GM12878 (cell line): ENCODE measurements around the gene SNX21. TPM values are rescaled to one million over a fixed set of nuclear protein-coding genes. Genes with fewer than 3 reads are reported as not detected.

Experiments
- ATAC-seq: fragments of 200-7000 bp; cut with Tn5 transposase; 3 replicates; pipeline ENCODE4 v1.9.1; 2020; ENCODE audit warnings: mild to moderate bottlenecking, moderate library complexity
- BruUV-seq: library from RNA; stranded (reverse); fragments of 400-500 nt; replicated peaks from 2 replicates; lab custom pipeline; 2021; lab: Mats Ljungman, UMichigan
- CTCF ChIA-PET: fragments of 300-600 bp; sonication (Branson Sonifier 250); formaldehyde crosslinking; extraction: SDS; loops from one replicate; lab custom pipeline; 2021; ENCODE audit warnings: inconsistent platforms; lab: Yijun Ruan, JAX
- POLR2A ChIA-PET: fragments of 350-600 bp; formaldehyde crosslinking; extraction: SDS; loops from one replicate; lab custom pipeline; 2021; ENCODE audit warnings: inconsistent platforms; lab: Charles Lee
- RAD21 ChIA-PET: fragments of 300-600 bp; sonication (Branson Sonifier 250); formaldehyde crosslinking; loops from one replicate; lab custom pipeline; 2023; ENCODE audit warnings: antibody characterized with exemption; ENCODE audit not compliant: unreplicated experiment; lab: Charles Lee
- SMC1A ChIA-PET: fragments of 300-600 bp; sonication (Branson Sonifier 250); formaldehyde crosslinking; loops from one replicate; lab custom pipeline; 2023; ENCODE audit not compliant: unreplicated experiment, uncharacterized antibody; lab: Charles Lee
- DNase-seq: peaks from one replicate; pipeline ENCODE4 v3.0.0-alpha.2; 2011; ENCODE audit warnings: low read depth, low spot score
- FAIRE-seq: peaks from 3 replicates; lab custom pipeline; 2011; peaks lifted over from hg19 to GRCh38; lab: Jason Lieb, UNC
- H2AFZ ChIP-seq: 2 replicates; pipeline ENCODE4 v1.6.0; 2011; ENCODE audit warnings: low read depth, low read length, control low read depth; ENCODE audit not compliant: control insufficient read depth
- H3K27ac ChIP-seq: 2 replicates; pipeline ENCODE4 v1.5.1; 2011; ENCODE audit warnings: control low read depth; ENCODE audit not compliant: control insufficient read depth, insufficient read depth
- H3K27me3 ChIP-seq, 2 experiments: replicated peaks in 1 of 2; 2 replicates each; pipeline versions ENCODE4 v1.6.0 to v1.6.1; 2011; ENCODE audit warnings: low read length in 1 of 2; ENCODE audit not compliant: control insufficient read depth in 2 of 2, insufficient read depth in 2 of 2
- H3K36me3 ChIP-seq, 2 experiments: 2 replicates each; pipeline ENCODE4 v1.5.1; 2011; ENCODE audit warnings: low read length in 1 of 2; ENCODE audit not compliant: control insufficient read depth in 2 of 2, insufficient read depth in 2 of 2
- H3K4me1 ChIP-seq: 2 replicates; pipeline ENCODE4 v1.6.1; 2011; ENCODE audit warnings: mild to moderate bottlenecking, low read length, moderate library complexity, mixed read lengths; ENCODE audit not compliant: control insufficient read depth, insufficient read depth
- H3K4me2 ChIP-seq: 2 replicates; pipeline ENCODE4 v1.6.0; 2011; ENCODE audit warnings: control low read depth; ENCODE audit not compliant: control insufficient read depth, insufficient read depth
- H3K4me3 ChIP-seq: fragments of 200-600 bp; sonication (generic); 2 replicates; pipeline ENCODE4 v1.5.1; 2016
- H3K79me2 ChIP-seq: 2 replicates; pipeline ENCODE4 v1.6.0; 2011; ENCODE audit warnings: low read length; ENCODE audit not compliant: control insufficient read depth, insufficient read depth
- H3K9ac ChIP-seq: 2 replicates; pipeline ENCODE4 v1.8.0; 2011; ENCODE audit warnings: low read length, control low read depth, mixed read lengths; ENCODE audit not compliant: control insufficient read depth, insufficient read depth
- H3K9me3 ChIP-seq: replicated peaks from 3 replicates; pipeline ENCODE4 v1.5.1; 2011; ENCODE audit warnings: mild to moderate bottlenecking, low read length; ENCODE audit not compliant: control insufficient read depth, insufficient read depth
- H4K20me1 ChIP-seq: 2 replicates; pipeline ENCODE4 v1.6.0; 2011; ENCODE audit not compliant: control insufficient read depth, insufficient read depth
- FOXK2 ChIP-seq: fragments of 450-650 bp; IDR thresholded peaks from 2 replicates; pipeline ENCODE4 v1.6.1; 2017; ENCODE audit warnings: mild to moderate bottlenecking, moderate library complexity
- POU2F2 ChIP-seq: IDR thresholded peaks from 3 replicates; pipeline ENCODE4 v1.6.1; 2011; ENCODE audit warnings: low read depth, mild to moderate bottlenecking, low read length, borderline replicate concordance
- WRNIP1 ChIP-seq: IDR thresholded peaks from 2 replicates; pipeline ENCODE4 v1.6.1; 2011; ENCODE audit warnings: low read depth, low read length, improper control_type of control experiment, borderline replicate concordance
- ZBTB40 ChIP-seq: fragments of 450-650 bp; IDR thresholded peaks from 2 replicates; pipeline ENCODE4 v1.6.1; 2016; ENCODE audit warnings: mild to moderate bottlenecking, moderate library complexity, borderline replicate concordance
- WGBS: methylation state at CpG from one replicate; pipeline ENCODE4 v1.1.6; 2016; ENCODE audit warnings: low lambda C conversion rate; ENCODE audit not compliant: insufficient replicate concordance, insufficient coverage; ENCODE audit errors: missing lambda C conversion rate; 5-methylcytosine and 5-hydroxymethylcytosine counted together
- in situ Hi-C: fragments of 300-500 bp; cut with MboI; formaldehyde crosslinking; loops from 9 replicates; pipeline ENCODE4 v1.14.3; 2018; ENCODE audit warnings: mixed read lengths
- intact Hi-C: fragments of 100-400 bp; cut with micrococcal nuclease; formaldehyde crosslinking; loops from one replicate; pipeline ENCODE4 v1.14.2; 2022; ENCODE audit not compliant: unreplicated experiment
- polyA plus RNA-seq, 11 experiments: library from polyadenylated mRNA; depleted of rRNA in 4 of 11; unstranded in 6 of 11; stranded (reverse) in 5 of 11; fragments of >200 nt; fragmentation: Nextera tagmentation in 4 of 11; fragmentation: Illumina TruSeq in 1 of 11; extraction: Ambion mirVana in 4 of 11; extraction: Trizol in 1 of 11; gene quantifications; 1 replicate in 1 of 11; 2 replicates in 10 of 11; pipeline versions ENCODE4 v1.2.1 to v1.2.3, GENCODE V29; 2011 to 2016; ENCODE audit warnings: inconsistent platforms in 2 of 11, missing spikeins in 2 of 11, low read depth in 1 of 11
- total RNA-seq, 4 experiments: library from RNA; depleted of rRNA in 3 of 4; stranded (reverse); fragments of >200 nt in 3 of 4; fragmentation: Illumina TruSeq in 1 of 4; extraction: Trizol in 1 of 4; gene quantifications; 2 replicates each; pipeline versions ENCODE4 v1.2.1 to v1.2.3, GENCODE V29; 2013 to 2021
- TF ChIP-seq, protein P1 (sequence below): fragments of 450-650 bp; IDR thresholded peaks from 2 replicates; pipeline ENCODE4 v1.6.1; 2017; ENCODE audit warnings: mild to moderate bottlenecking, moderate library complexity
- TF ChIP-seq, protein P2 (sequence below): IDR thresholded peaks from 2 replicates; pipeline ENCODE4 v1.6.1; 2012; ENCODE audit warnings: low read depth, low read length, improper control_type of control experiment
- TF ChIP-seq, protein P3 (sequence below): IDR thresholded peaks from 2 replicates; pipeline ENCODE4 v1.6.1; 2011; ENCODE audit warnings: borderline replicate concordance, low read depth, mild to moderate bottlenecking, moderate library complexity, low read length; ENCODE audit not compliant: insufficient read depth, poor library complexity, severe bottlenecking

Gene SNX21
- total and polyA plus RNA-seq, 10 of the 15 experiments (the other 5 are each of a cell fraction or from before 2014, with no cell fraction given) = 0.10 to 1.4 (median 0.57) TPM

- H3K9ac ChIP-seq = no peak overlapping the region
- no peak overlapping the region for H3K4me2 ChIP-seq
- FAIRE-seq (no peak), ATAC-seq (no peak), DNase-seq (no peak)
- ChIA-PET POLR2A (interaction anchor here (1.1 to 2.3 kb wide), 6 partner anchors 10 to 120 kb away, joined by 3 to 10 read pairs (median 5); partner anchors contain the start of genes CTSA, NEURL2 and UBE2C), CTCF (interaction anchor here (1.0 to 3.8 kb wide), 7 partner anchors 16 to 182 kb away, joined by 3 to 18 read pairs (median 8); partner anchors contain the start of genes ACOT8 and ZSWIM3), RAD21 (no interaction called here), SMC1A (interaction anchor here (0.9 to 2.0 kb wide), 3 partner anchors 9 to 42 kb away, joined by 3 to 4 read pairs (median 4); no protein-coding TSS in a partner anchor)
- H3K79me2 ChIP-seq = no peaks in the 10 kb centered on the region
- no peak overlapping the region for H3K4me3 ChIP-seq
- TF ChIP-seq FOXK2 (no peak), POU2F2 (no peak), WRNIP1 (no peak), ZBTB40 (no peak)
- TF ChIP-seq, protein P1, sequence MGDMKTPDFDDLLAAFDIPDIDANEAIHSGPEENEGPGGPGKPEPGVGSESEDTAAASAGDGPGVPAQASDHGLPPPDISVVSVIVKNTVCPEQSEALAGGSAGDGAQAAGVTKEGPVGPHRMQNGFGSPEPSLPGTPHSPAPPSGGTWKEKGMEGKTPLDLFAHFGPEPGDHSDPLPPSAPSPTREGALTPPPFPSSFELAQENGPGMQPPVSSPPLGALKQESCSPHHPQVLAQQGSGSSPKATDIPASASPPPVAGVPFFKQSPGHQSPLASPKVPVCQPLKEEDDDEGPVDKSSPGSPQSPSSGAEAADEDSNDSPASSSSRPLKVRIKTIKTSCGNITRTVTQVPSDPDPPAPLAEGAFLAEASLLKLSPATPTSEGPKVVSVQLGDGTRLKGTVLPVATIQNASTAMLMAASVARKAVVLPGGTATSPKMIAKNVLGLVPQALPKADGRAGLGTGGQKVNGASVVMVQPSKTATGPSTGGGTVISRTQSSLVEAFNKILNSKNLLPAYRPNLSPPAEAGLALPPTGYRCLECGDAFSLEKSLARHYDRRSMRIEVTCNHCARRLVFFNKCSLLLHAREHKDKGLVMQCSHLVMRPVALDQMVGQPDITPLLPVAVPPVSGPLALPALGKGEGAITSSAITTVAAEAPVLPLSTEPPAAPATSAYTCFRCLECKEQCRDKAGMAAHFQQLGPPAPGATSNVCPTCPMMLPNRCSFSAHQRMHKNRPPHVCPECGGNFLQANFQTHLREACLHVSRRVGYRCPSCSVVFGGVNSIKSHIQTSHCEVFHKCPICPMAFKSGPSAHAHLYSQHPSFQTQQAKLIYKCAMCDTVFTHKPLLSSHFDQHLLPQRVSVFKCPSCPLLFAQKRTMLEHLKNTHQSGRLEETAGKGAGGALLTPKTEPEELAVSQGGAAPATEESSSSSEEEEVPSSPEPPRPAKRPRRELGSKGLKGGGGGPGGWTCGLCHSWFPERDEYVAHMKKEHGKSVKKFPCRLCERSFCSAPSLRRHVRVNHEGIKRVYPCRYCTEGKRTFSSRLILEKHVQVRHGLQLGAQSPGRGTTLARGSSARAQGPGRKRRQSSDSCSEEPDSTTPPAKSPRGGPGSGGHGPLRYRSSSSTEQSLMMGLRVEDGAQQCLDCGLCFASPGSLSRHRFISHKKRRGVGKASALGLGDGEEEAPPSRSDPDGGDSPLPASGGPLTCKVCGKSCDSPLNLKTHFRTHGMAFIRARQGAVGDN = no peak
- TF ChIP-seq, protein P2, sequence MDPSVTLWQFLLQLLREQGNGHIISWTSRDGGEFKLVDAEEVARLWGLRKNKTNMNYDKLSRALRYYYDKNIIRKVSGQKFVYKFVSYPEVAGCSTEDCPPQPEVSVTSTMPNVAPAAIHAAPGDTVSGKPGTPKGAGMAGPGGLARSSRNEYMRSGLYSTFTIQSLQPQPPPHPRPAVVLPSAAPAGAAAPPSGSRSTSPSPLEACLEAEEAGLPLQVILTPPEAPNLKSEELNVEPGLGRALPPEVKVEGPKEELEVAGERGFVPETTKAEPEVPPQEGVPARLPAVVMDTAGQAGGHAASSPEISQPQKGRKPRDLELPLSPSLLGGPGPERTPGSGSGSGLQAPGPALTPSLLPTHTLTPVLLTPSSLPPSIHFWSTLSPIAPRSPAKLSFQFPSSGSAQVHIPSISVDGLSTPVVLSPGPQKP = no peak
- TF ChIP-seq, protein P3, sequence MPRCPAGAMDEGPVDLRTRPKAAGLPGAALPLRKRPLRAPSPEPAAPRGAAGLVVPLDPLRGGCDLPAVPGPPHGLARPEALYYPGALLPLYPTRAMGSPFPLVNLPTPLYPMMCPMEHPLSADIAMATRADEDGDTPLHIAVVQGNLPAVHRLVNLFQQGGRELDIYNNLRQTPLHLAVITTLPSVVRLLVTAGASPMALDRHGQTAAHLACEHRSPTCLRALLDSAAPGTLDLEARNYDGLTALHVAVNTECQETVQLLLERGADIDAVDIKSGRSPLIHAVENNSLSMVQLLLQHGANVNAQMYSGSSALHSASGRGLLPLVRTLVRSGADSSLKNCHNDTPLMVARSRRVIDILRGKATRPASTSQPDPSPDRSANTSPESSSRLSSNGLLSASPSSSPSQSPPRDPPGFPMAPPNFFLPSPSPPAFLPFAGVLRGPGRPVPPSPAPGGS = no peak
- in situ Hi-C loops = no loop called here
- H3K9me3 ChIP-seq = no peaks in the 10 kb centered on the region
- H3K27me3 ChIP-seq = no peaks in the 10 kb centered on the region
- no peak overlapping the region for H2AFZ ChIP-seq
- peaks cover 14% of the 10 kb centered on the region for H3K4me1 ChIP-seq
- H4K20me1 ChIP-seq = no peaks in the 10 kb centered on the region
- H3K36me3 ChIP-seq = peaks cover 5 to 12% of the 10 kb centered on the region in 2 experiments
- H3K27ac ChIP-seq = no peak overlapping the region
- no TSS peak for BruUV-seq
- intact Hi-C loops = no loop called here
- WGBS = 94% methylated on average over 22 of the region's 25 CpGs
Measured at GRCh38 chr20:45840700-45841198, 7.2 kb downstream of the SNX21 start.
